ENCODE data around the gene TENT4A. TPM values are rescaled to one million over a fixed set of nuclear protein-coding genes. Genes with fewer than 3 reads are reported as not detected.

TENT4A gene
- total RNA-seq, 2 donors from 2014 or later = 12.9 to 40.4 TPM

- 94% methylated on average over 6 of the region's 6 CpGs for WGBS
- intact Hi-C loops (cut with DNase I) = no loop called here
Measured at GRCh38 chr5:6702633-6703032, 10.6 kb upstream of the TENT4A start.

GRCh38 chr5:6703806-6704205 is 9.4 kb upstream of the TENT4A start:
- Histone ChIP-seq H3K4me1 (replicated peaks) (peaks cover 12% of the 10 kb centered on the region), H3K9me3 (no peaks in the 10 kb centered on the region), H3K4me3 (no peak overlapping the region), H3K36me3 (no peaks in the 10 kb centered on the region), H3K27ac (peak overlapping the region; percentile 74 to 75), H3K27me3 (replicated peaks; ENCODE audit: insufficient read depth) (no peaks in the 10 kb centered on the region)
- 76% methylated on average over 6 of the region's 6 CpGs for WGBS
- no peak for DNase-seq (ENCODE audit: low spot score)
- no peak for TF ChIP-seq POLR2AphosphoS5 (IDR thresholded peaks at IDR 0.05)
- intact Hi-C loops (cut with DNase I) = no loop called here

More at GRCh38 chr5:6702633-6703032, 10.6 kb upstream of the TENT4A start:
- no peak for DNase-seq (ENCODE audit: low spot score)
- no peaks in the 10 kb centered on the region for H3K27me3 ChIP-seq (replicated peaks; ENCODE audit: insufficient read depth)
- no peaks in the 10 kb centered on the region for H3K36me3 ChIP-seq
- H3K27ac ChIP-seq = no peak overlapping the region
- H3K4me3 ChIP-seq = no peak overlapping the region
- H3K4me1 ChIP-seq (replicated peaks) = peaks cover 12% of the 10 kb centered on the region
- no peaks in the 10 kb centered on the region for H3K9me3 ChIP-seq
- TF ChIP-seq POLR2AphosphoS5 (IDR thresholded peaks at IDR 0.05) = no peak
- no peak for TF ChIP-seq POLR2A (IDR thresholded peaks at IDR 0.05)
- TF ChIP-seq CTCF (IDR thresholded peaks at IDR 0.05) = no peak

- intact Hi-C loops (cut with DNase I) = no loop called here
- no peaks in the 10 kb centered on the region for H3K36me3 ChIP-seq
- no peaks in the 10 kb centered on the region for H3K27me3 ChIP-seq (replicated peaks; ENCODE audit: insufficient read depth)
- no peak overlapping the region for H3K4me3 ChIP-seq
- TF ChIP-seq POLR2AphosphoS5 (IDR thresholded peaks at IDR 0.05) (peak; percentile 81), POLR2A (IDR thresholded peaks at IDR 0.05) (no peak)
- H3K4me1 ChIP-seq (replicated peaks) = peaks cover 12% of the 10 kb centered on the region
- no peaks in the 10 kb centered on the region for H3K9me3 ChIP-seq
- H3K27ac ChIP-seq = peak overlapping the region; percentile 74 to 75
- 10% methylated on average over 11 of the region's 11 CpGs for WGBS
- peak; percentile 86 for DNase-seq (ENCODE audit: low spot score)
Measured at GRCh38 chr5:6704361-6704851, 8.8 kb upstream of the TENT4A start.

GRCh38 chr5:6705088-6705487 is 8.1 kb upstream of the TENT4A start:
- H3K27me3 ChIP-seq (replicated peaks; ENCODE audit: insufficient read depth) = no peaks in the 10 kb centered on the region
- intact Hi-C loops (cut with DNase I) = no loop called here
- H3K27ac ChIP-seq = peak overlapping the region; percentile 74 to 75
- no peak for DNase-seq (ENCODE audit: low spot score)
- no peaks in the 10 kb centered on the region for H3K36me3 ChIP-seq
- 85% methylated on average over 6 of the region's 6 CpGs for WGBS
- H3K9me3 ChIP-seq = no peaks in the 10 kb centered on the region
- H3K4me3 ChIP-seq = no peak overlapping the region
- no peak for TF ChIP-seq POLR2AphosphoS5 (IDR thresholded peaks at IDR 0.05)
- no peak for TF ChIP-seq POLR2A (IDR thresholded peaks at IDR 0.05)
- no peak for TF ChIP-seq CTCF (IDR thresholded peaks at IDR 0.05)
- peaks cover 12% of the 10 kb centered on the region for H3K4me1 ChIP-seq (replicated peaks)

- 82% methylated on average over 5 of the region's 5 CpGs for WGBS
- H3K9me3 ChIP-seq = no peaks in the 10 kb centered on the region
- no peaks in the 10 kb centered on the region for H3K27me3 ChIP-seq (replicated peaks; ENCODE audit: insufficient read depth)
- no peaks in the 10 kb centered on the region for H3K36me3 ChIP-seq
- H3K4me3 ChIP-seq = no peak overlapping the region
- no peak for DNase-seq (ENCODE audit: low spot score)
- no peak for TF ChIP-seq POLR2AphosphoS5 (IDR thresholded peaks at IDR 0.05)
- TF ChIP-seq POLR2A (IDR thresholded peaks at IDR 0.05) = no peak
- no peak for TF ChIP-seq CTCF (IDR thresholded peaks at IDR 0.05)
- intact Hi-C loops (cut with DNase I) = no loop called here
- no peak overlapping the region for H3K27ac ChIP-seq
- peaks cover 12% of the 10 kb centered on the region for H3K4me1 ChIP-seq (replicated peaks)
Measured at GRCh38 chr5:6705959-6706358, 7.3 kb upstream of the TENT4A start.

GRCh38 chr5:6707852-6708251 is 5.4 kb upstream of the TENT4A start:
- H3K4me1 ChIP-seq (replicated peaks) = peaks cover 12% of the 10 kb centered on the region
- TF ChIP-seq POLR2A (IDR thresholded peaks at IDR 0.05) (no peak), CTCF (IDR thresholded peaks at IDR 0.05) (no peak), POLR2AphosphoS5 (IDR thresholded peaks at IDR 0.05) (no peak)
- no peaks in the 10 kb centered on the region for H3K9me3 ChIP-seq
- H3K36me3 ChIP-seq = no peaks in the 10 kb centered on the region
- intact Hi-C loops (cut with DNase I) = no loop called here
- DNase-seq (ENCODE audit: low spot score) = no peak
- H3K27ac ChIP-seq = no peak overlapping the region
- H3K4me3 ChIP-seq = no peak overlapping the region
- whole genome bisulfite sequencing = 74% methylated on average over 6 of the region's 6 CpGs
- no peaks in the 10 kb centered on the region for H3K27me3 ChIP-seq (replicated peaks; ENCODE audit: insufficient read depth)
